Activated effector memory CD4-positive, alpha-beta T cell treated with Interleukin-2 at 50 U/mL for 16 hours (primary cell): Measurements from ENCODE around the gene CBY1.
A peak's percentile ranks its signal among the peaks of the same experiment; 100 is the strongest.

Source experiments
- DNase-seq: peaks from one replicate; pipeline ENCODE4 v3.0.0-alpha.2; 2020

The CBY1 gene

GRCh38 chr22:38652859-38653258 lies 3.6 kb upstream of the CBY1 start:
- no peak for DNase-seq

DNA sequence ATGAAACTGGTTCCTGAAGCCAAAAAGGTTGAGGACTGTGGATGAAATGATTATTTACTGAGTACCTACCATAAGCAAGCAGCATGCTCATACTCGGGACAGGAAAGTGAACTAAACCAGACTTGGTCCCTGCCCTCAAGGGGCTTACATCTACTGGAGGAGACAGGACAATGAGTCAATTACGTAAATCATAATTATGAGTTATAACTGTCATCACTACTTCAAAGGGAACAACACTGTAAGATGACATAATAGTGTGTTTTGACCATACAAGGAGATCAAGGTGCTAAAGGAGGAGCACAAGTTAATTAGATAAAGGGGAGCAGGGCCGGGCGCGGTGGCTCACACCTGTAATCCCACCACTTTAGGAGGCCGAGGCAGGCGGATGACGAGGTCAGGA lies 2.7 kb upstream of the CBY1 start:
- no peak for DNase-seq

DNA sequence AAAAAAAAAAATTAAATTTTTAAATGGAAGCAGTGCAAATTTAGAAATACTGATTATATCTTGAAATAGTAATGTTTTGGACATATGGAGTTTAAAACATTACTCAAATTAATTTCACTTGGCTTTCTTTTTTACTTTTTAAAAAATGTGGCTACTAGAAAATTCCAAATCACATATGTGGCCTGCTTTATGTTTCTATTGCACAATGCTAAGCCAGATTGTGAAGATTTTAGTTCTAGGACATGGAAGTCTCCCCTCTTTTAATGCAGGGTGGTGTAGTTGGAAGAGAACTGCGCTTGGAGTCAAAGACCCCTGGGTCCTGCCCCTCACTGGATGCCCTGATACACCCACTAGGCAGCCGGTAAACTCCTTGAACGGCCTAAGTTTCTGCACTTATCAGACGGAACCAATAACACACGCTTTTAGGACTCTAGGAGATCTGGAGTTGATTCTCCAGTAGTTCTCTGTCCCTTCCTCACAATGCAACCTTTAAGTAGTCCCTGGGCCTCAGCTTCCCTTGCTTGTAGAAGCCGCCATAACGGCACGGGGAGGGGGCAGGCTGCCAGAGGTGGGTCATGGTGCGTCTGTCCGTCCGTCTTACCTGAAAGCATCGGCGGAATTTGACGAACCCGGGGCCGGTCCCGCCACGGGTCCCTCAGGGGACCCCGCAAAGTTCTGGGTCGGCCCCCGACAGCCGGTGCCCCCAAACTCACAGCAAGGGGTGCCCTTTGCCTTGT lies 751 bp upstream of the CBY1 start:
- DNase-seq: no peak

GRCh38 chr22:38657045-38657909 lies 839 bp downstream of the CBY1 start:
- DNase-seq: peak; percentile 21

- DNase-seq: no peak
Measured at GRCh38 chr22:38674888-38675287, 18.4 kb downstream of the CBY1 start.

DNA sequence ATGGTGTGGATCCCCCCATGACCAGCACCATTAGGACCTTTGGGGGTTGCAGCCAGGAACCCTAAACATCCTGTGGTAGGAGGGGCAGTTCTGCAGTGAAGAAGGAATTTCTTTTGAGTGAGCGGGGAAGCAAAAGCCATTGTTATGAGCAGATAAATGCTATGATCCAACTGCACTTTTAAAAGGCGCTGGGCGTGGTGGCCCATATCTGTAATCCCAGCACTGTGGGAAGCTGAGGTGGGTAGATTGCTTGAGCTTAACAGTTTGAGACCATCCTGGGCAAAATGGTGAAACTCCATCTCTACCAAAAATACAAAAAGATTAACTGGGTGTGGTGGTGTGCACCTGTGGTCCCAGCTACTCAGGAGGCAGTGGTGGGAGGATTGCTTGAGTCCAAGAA lies 19.4 kb downstream of the CBY1 start:
- no peak for DNase-seq

DNA sequence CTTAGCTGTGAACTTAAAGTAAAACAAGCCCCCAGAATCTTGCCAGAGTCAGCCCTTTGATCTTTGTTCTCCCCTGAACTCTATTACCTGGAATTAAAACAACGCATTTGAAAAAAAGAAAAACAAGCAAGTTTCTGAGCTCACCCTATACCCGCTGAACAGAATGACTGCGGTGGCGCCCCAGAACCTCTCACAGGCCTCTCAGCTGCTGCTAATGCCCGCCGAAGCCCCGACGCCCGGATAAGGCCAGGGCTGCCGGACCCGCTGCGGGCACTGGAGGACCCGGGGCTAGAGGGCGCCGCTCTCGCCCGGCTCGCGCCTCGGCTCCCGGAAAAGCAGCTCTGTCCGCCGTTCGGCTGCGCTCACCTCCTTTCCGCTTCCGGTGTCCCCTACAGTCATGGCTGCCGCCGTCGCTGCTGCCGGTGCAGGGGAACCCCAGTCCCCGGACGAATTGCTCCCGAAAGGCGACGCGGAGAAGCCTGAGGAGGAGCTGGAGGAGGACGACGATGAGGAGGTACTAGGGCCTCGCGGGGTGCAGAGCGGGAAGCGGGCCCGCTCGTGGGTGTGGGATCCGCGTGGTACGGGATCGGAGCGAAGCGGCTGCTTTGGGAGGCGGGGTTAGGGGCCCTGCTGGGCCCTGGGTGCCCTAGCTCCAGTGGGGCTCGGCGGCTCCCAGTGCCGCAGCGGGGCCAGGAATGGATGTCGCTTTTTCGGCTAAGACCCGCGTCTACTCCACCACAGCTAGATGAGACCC lies 25.3 kb downstream of the CBY1 start, which contains the start of gene TOMM22:
TOMM22 (plus strand) TSS at position 376 of the 754 bp plus-strand sequence; CDS start at position 398, 22 bp downstream.
- peak; percentile 78 for DNase-seq

- DNase-seq: no peak
Measured at GRCh38 chr22:38684895-38685294, 28.5 kb downstream of the CBY1 start.

- DNase-seq: no peak
Measured at GRCh38 chr22:38685761-38686160, 29.3 kb downstream of the CBY1 start.

DNA sequence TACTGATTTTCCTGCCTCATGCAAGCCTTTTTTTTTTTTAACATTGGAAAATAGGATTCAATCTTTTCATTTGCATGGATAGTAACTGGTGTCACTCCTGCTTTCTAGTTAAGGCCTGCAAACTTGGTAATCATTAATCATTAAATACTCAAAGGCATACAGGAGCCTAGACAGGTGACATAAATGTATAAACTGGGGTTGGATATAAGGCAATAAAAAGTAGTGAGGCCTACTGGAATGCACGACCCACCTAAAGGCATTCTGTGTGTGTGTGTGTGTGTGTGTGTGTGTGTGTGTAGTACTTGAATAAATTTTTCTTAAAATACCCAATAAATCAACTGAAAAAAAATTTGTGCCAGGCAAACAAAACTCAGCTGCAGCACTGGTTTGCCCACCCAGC lies 33.2 kb downstream of the CBY1 start:
- DNase-seq: no peak

DNA sequence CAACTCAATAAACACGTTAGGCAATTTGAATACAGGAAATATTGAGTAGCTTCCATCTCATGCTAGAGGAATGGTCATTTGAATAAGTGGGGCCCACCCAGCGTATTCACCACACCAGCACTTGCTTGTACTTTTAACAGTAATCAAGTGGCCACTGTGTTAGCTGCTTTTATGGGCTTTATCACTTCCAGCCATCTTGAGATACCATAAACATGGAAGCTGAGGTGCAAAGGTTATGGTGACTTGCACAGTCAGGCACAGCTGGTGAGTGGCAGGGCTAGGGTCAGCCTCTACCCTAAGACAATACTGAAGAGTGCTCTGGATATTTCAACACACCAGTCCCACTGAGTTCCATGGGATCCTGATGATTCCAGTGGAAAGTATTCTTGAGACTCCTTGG lies 37.6 kb downstream of the CBY1 start:
- DNase-seq: no peak

DNA sequence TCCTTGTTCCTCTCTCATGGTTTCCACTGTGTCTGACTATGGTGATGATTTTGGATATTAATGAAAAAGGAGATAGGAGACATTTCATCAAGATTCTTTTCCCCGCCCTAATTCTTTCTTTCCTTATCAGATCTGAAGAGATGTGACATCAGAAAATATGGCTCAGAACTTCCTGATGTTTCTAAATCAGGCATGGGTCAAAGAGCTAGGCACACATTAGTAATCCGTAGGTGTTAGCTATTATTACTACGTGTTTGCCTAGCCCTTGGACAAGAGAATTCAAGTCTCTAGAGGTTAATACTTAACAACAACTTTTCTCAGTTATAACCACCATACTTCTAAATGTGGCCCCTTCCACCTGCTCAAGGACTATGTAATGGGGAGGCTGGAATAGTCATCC lies 38.5 kb downstream of the CBY1 start:
- no peak for DNase-seq

DNA sequence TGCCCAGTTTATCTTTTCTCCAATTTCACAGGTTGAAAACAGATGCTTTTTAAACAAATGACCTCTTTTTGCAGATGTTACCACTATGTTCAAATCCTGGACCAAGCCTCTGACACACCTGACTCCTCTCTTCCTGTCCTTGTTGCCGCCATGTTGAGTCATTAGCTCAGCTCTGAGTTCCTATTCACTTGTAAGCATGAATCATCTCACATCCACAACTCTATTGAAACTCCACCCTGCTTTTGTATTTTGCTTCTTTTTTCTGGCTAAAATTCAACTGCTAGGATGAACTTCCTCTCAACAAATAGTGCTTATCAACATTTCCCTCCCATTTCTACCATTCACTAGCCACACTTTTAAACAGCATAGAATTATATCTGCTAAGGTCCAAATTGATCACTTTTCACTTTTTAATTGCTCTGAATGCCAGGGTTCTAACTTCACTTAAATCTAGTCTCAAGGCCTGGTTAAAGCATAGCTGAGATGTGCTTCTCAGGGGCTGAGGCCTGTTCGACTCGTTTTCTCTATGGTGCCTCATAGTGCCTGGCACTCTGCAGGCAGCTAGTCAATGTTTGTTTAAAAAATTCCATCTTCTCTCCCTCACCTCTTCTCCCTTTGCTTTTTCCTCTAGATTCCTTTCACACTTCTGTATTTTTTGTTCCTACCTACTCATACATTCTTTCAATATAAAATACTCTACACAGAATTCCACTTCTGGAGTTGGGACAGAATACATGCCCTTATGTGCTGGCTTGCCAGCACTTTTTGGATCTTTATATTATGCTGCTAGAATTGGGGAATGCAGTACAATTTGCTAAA lies 40.4 kb downstream of the CBY1 start:
- no peak for DNase-seq

DNA sequence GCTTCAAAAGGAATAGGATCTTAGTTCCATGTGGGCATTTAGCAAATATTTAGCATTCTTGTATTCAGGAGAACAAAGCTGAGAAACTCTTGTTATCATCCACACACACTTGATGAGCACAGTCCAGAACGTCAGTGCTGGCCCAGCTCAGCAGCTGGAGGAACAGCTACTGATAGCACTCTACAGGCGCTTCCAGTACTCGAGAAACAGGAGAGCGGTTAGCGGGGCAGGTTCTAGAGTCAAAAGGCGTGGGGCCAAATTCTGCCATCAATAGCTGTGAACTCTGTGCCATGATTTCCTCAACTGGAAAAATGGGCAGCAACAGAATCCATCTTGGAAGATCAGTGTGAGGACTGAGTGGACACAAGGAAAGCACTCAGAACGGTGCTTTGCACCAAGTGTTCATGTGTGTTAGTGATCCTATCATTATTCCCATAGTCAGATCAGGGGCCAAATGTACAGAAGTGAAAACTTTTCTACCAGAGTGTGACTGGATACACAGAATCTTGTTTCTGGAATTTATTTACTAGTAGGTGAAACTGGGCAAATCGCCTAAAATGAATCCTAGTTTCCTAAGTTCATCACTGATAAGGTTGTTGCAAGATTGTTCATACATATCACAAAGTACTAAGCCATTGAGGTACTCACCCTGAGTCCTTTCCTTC lies 41.1 kb downstream of the CBY1 start:
- no peak for DNase-seq

- DNase-seq: no peak
Measured at GRCh38 chr22:38698407-38699094, 42.1 kb downstream of the CBY1 start.

DNA sequence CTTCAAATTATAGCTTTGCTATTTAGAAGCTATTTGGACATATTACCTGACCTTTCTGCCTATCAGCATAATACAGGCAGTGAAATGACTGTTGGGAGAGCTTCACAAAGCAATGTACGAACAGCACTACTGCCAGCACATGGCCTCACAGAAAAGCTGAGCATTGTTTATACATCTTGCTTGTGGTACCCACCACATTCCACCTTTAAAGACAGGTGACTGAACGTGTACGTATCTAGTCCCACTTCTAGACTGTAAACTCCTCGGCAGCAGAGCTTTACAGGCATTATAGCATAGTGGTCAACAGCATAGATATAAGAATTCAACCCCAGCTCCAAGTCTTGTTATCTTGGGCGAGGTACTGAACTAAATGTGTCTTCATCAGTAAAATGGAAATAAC lies 42.7 kb downstream of the CBY1 start:
- no peak for DNase-seq

DNA sequence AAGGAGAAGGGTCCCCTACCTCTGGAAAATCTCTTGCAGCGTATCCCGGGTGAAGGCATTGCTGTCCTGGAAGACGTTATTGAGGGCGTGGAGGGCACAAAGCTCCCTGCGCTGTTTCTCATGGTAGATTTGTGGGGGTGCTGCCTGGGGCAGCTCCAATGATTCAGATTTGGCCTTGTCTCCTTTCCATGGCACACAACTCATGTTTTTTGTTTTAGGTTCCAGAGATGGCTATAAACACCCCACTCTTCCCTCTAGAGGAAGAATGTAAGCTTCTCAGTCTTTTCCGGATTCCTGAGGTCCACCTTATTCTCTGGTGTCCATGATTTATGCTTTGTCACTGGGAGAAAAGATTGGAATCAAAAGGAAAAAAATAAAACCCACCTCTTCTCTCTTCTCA lies 43.3 kb downstream of the CBY1 start:
- DNase-seq: no peak

- DNase-seq: no peak
Measured at GRCh38 chr22:38700270-38700788, 43.9 kb downstream of the CBY1 start.

GRCh38 chr22:38700789-38701628 lies 44.6 kb downstream of the CBY1 start, which contains the start of gene JOSD1:
Gene JOSD1 (minus strand): TSS chr22:38700943. CDS start chr22:38699987, 956 bp downstream.
- DNase-seq: peak; percentile 95

GRCh38 chr22:38704654-38705234 lies 48.3 kb downstream of the CBY1 start:
- no peak for DNase-seq
